GM23338 (cell line): ENCODE measurements around the gene PNLIP. TPM values are rescaled to one million over a fixed set of nuclear protein-coding genes. Genes with fewer than 3 reads are reported as not detected.

Experiments used
- ATAC-seq: fragments of 200-7000 bp; cut with Tn5 transposase; 3 replicates; pipeline ENCODE4 v1.9.1; 2020
- DNase-seq: peaks from one replicate; pipeline ENCODE4 v3.0.0-alpha.2; 2015; ENCODE audit warnings: low spot score
- H2AFZ ChIP-seq: fragments of 200-600 bp; sonication (generic); 2 replicates; pipeline ENCODE4 v1.8.0; 2016; ENCODE audit warnings: antibody characterized with exemption, mild to moderate bottlenecking, moderate library complexity
- H3F3A ChIP-seq: fragments of 200-600 bp; sonication (generic); replicated peaks from 2 replicates; pipeline ENCODE4 v1.8.0; 2017; ENCODE audit warnings: antibody characterized with exemption, mixed run types, low read depth
- H3K27ac ChIP-seq: fragments of 200-600 bp; sonication (generic); 2 replicates; pipeline ENCODE4 v1.6.1; 2016; ENCODE audit warnings: low read depth
- H3K27me3 ChIP-seq: fragments of 200-600 bp; sonication (generic); 2 replicates; pipeline ENCODE4 v1.8.0; 2016; ENCODE audit warnings: mild to moderate bottlenecking, mixed run types, moderate library complexity; ENCODE audit not compliant: insufficient read depth
- H3K36me3 ChIP-seq: fragments of 200-600 bp; sonication (generic); 2 replicates; pipeline ENCODE4 v1.8.0; 2016; ENCODE audit warnings: mild to moderate bottlenecking; ENCODE audit not compliant: insufficient read depth
- H3K4me1 ChIP-seq: fragments of 200-600 bp; sonication (generic); 2 replicates; pipeline ENCODE4 v1.8.0; 2016; ENCODE audit warnings: mild to moderate bottlenecking, moderate library complexity; ENCODE audit not compliant: insufficient read depth
- H3K4me2 ChIP-seq: fragments of 200-600 bp; sonication (generic); 2 replicates; pipeline ENCODE4 v1.7.1; 2017; ENCODE audit warnings: mixed run types
- H3K4me3 ChIP-seq: fragments of 200-600 bp; sonication (generic); 2 replicates; pipeline ENCODE4 v1.6.1; 2016; ENCODE audit warnings: mixed run types
- H3K79me2 ChIP-seq: fragments of 200-600 bp; sonication (generic); replicated peaks from 2 replicates; pipeline ENCODE4 v1.8.0; 2017; ENCODE audit warnings: mild to moderate bottlenecking; ENCODE audit not compliant: insufficient read depth
- H3K9me2 ChIP-seq: fragments of 200-600 bp; sonication (generic); 2 replicates; pipeline ENCODE4 v1.8.0; 2017; ENCODE audit not compliant: insufficient read depth
- H4K20me1 ChIP-seq: fragments of 200-600 bp; sonication (generic); replicated peaks from 2 replicates; pipeline ENCODE4 v1.8.0; 2017; ENCODE audit warnings: mild to moderate bottlenecking; ENCODE audit not compliant: insufficient read depth
- H3K27ac Mint-ChIP-seq: 2 replicates; pipeline ENCODE4 v1.8.0; 2020; ENCODE audit warnings: inconsistent platforms, mild to moderate bottlenecking, moderate library complexity, mixed read lengths
- H3K27me3 Mint-ChIP-seq: 3 replicates; pipeline ENCODE4 v1.8.0; 2022; ENCODE audit warnings: low read depth, mild to moderate bottlenecking, moderate library complexity, mixed read lengths, inconsistent platforms; ENCODE audit not compliant: insufficient read depth, poor library complexity
- H3K36me3 Mint-ChIP-seq: 3 replicates; pipeline ENCODE4 v1.8.0; 2021; ENCODE audit warnings: low read depth, mild to moderate bottlenecking, inconsistent platforms, moderate library complexity, mixed read lengths
- H3K4me1 Mint-ChIP-seq: 3 replicates; pipeline ENCODE4 v1.8.0; 2020; ENCODE audit warnings: mild to moderate bottlenecking, inconsistent platforms, mixed read lengths
- H3K4me3 Mint-ChIP-seq: 3 replicates; pipeline ENCODE4 v1.8.0; 2021; ENCODE audit warnings: moderate library complexity, mild to moderate bottlenecking, inconsistent platforms, mixed read lengths
- H3K9me3 Mint-ChIP-seq: 3 replicates; pipeline ENCODE4 v1.8.0; 2020; ENCODE audit warnings: moderate library complexity, mild to moderate bottlenecking, inconsistent platforms, mixed read lengths
- CREB1 ChIP-seq: fragments of 250-450 bp; sonication (Bioruptor Pico); IDR thresholded peaks from 2 replicates; pipeline ENCODE4 v1.5.0; 2020; ENCODE audit warnings: low read depth, mild to moderate bottlenecking, moderate library complexity
- CTCF ChIP-seq, 2 experiments: fragments of 200-600 bp in 1 of 2; sonication (generic) in 1 of 2; conservative IDR thresholded peaks; 2 replicates each; pipeline versions ENCODE4 v1.5.1 to v1.6.1; 2016 to 2017; ENCODE audit warnings: antibody characterized with exemption in 2 of 2, low read depth in 2 of 2, mild to moderate bottlenecking in 2 of 2, moderate library complexity in 1 of 2
- ETS1 ChIP-seq: IDR thresholded peaks from 2 replicates; pipeline ENCODE4 v1.6.1; 2016; ENCODE audit warnings: antibody characterized with exemption
- EZH2phosphoT487 ChIP-seq: fragments of 200-600 bp; sonication (generic); IDR thresholded peaks from one replicate; pipeline ENCODE4 v1.8.1; 2018; ENCODE audit warnings: antibody characterized with exemption; ENCODE audit not compliant: unreplicated experiment
- JUNB ChIP-seq: IDR thresholded peaks from one replicate; pipeline ENCODE4 v1.6.1; 2016; ENCODE audit warnings: antibody characterized with exemption; ENCODE audit not compliant: unreplicated experiment
- NANOG ChIP-seq: IDR thresholded peaks from 2 replicates; pipeline ENCODE4 v1.6.1; 2016; ENCODE audit warnings: antibody characterized with exemption, borderline replicate concordance
- POLR2AphosphoS5 ChIP-seq: IDR thresholded peaks from 2 replicates; pipeline ENCODE4 v1.6.1; 2016; ENCODE audit warnings: antibody characterized with exemption, low read depth
- REST ChIP-seq: IDR thresholded peaks from one replicate; pipeline ENCODE4 v1.6.1; 2018; ENCODE audit warnings: antibody characterized with exemption; ENCODE audit not compliant: unreplicated experiment
- STAT1 ChIP-seq: IDR thresholded peaks from one replicate; pipeline ENCODE4 v1.6.1; 2016; ENCODE audit warnings: antibody characterized with exemption; ENCODE audit not compliant: unreplicated experiment
- ZNF114 ChIP-seq: fragments of 250-450 bp; sonication (Bioruptor Pico); IDR thresholded peaks from 2 replicates; pipeline ENCODE4 v1.5.0; 2020; ENCODE audit warnings: mild to moderate bottlenecking, moderate library complexity
- ZNF462 ChIP-seq: fragments of 250-450 bp; sonication (Bioruptor Pico); IDR thresholded peaks from 2 replicates; pipeline ENCODE4 v1.5.0; 2020; ENCODE audit warnings: mild to moderate bottlenecking, moderate library complexity
- polyA plus RNA-seq: library from polyadenylated mRNA; unstranded; fragments of >200 nt; fragmentation: Nextera tagmentation; extraction: Ambion mirVana; gene quantifications from 2 replicates; pipeline ENCODE4 v1.2.1, GENCODE V29; 2016
- total RNA-seq: library from RNA; depleted of rRNA; stranded (reverse); fragments of >200 nt; shearing (Covaris generic); gene quantifications from 2 replicates; pipeline ENCODE4 v1.2.3, GENCODE V29; 2014

Gene PNLIP
- total and polyA plus RNA-seq, 2 experiments from 2014 or later, result not detected

- Histone ChIP-seq H3K27me3 (peaks cover 14% of the 10 kb centered on the region; the same call in 1 of the 2 replicates), H2AFZ (no peak overlapping the region), H3K4me3 (no peak overlapping the region), H3K36me3 (0 out of 2 replicates have a peak, but pooled peaks cover 3% of the 10 kb centered on the region), H4K20me1 (no peaks in the 10 kb centered on the region), H3K79me2 (no peaks in the 10 kb centered on the region), H3K4me2 (no peak overlapping the region), H3F3A (no peaks in the 10 kb centered on the region), H3K4me1 (no peaks in the 10 kb centered on the region), H3K27ac (no peak overlapping the region), H3K9me2 (peaks cover 6% of the 10 kb centered on the region; the same call in 1 of the 2 replicates)
- Mint-ChIP-seq H3K4me1 (peaks cover 6% of the 10 kb centered on the region; the same call in 2 of the 3 replicates), H3K4me3 (no peak overlapping the region), H3K27me3 (peaks cover 13% of the 10 kb centered on the region), H3K27ac (no peak overlapping the region), H3K9me3 (peaks cover 17% of the 10 kb centered on the region), H3K36me3 (peaks cover 3% of the 10 kb centered on the region; the same call in 2 of the 3 replicates)
- TF ChIP-seq POLR2AphosphoS5 (no peak), ETS1 (no peak), EZH2phosphoT487 (no peak), CTCF (conservative IDR thresholded peaks at IDR 0.05; ENCODE audit: low read depth in 2 of 2) (no peak), ZNF462 (CRISPR knock-in tag) (no peak), REST (no peak), ZNF114 (CRISPR knock-in tag) (no peak), JUNB (no peak), NANOG (no peak), CREB1 (CRISPR knock-in tag) (no peak), STAT1 (no peak)
- DNase-seq, result no peak
- ATAC-seq, result no peak
Measured at GRCh38 chr10:116612107-116612769, 66.5 kb downstream of the PNLIP start.
